ENCODE results near the gene ZCCHC13.

DNA sequence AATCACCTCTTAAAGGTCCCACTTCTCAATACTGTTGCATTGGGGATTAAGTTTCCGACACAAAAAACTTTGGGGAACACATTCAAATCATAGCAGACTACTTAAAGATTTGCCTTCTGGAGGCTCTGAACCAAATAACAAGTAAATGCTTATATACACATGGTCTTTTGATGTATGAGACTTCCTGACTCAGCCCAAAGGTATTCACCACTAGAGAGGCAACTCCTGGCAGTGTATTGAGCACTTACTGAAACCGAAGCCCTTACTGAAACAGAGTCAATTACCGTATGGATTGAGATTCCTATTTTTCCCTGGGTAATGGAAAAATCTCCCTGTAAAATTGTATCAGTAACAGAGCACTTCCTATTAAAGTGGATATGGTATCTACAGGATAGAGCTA, 45.4 kb downstream of the ZCCHC13 start:
- TF ChIP-seq, protein P1, sequence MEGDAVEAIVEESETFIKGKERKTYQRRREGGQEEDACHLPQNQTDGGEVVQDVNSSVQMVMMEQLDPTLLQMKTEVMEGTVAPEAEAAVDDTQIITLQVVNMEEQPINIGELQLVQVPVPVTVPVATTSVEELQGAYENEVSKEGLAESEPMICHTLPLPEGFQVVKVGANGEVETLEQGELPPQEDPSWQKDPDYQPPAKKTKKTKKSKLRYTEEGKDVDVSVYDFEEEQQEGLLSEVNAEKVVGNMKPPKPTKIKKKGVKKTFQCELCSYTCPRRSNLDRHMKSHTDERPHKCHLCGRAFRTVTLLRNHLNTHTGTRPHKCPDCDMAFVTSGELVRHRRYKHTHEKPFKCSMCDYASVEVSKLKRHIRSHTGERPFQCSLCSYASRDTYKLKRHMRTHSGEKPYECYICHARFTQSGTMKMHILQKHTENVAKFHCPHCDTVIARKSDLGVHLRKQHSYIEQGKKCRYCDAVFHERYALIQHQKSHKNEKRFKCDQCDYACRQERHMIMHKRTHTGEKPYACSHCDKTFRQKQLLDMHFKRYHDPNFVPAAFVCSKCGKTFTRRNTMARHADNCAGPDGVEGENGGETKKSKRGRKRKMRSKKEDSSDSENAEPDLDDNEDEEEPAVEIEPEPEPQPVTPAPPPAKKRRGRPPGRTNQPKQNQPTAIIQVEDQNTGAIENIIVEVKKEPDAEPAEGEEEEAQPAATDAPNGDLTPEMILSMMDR (IDR thresholded peaks at IDR 0.05) = no peak
- no peak for TF ChIP-seq POLR2A (IDR thresholded peaks at IDR 0.05)
